Tibial nerve (tissue), 4 donors: Measurements from ENCODE around the gene FOSL2. TPM values are rescaled to one million over a fixed set of nuclear protein-coding genes. Genes with fewer than 3 reads are reported as not detected.
A peak's percentile ranks its signal among the peaks of the same experiment; 100 is the strongest.

ENCODE experiments used
- DNase-seq, 2 donors: peaks; one replicate each; pipeline ENCODE4 v3.0.0-alpha.2; 2019; ENCODE audit warnings: low spot score in 2 of 2
- H3K27ac ChIP-seq, 4 donors: fragments of 200-600 bp; sonication (generic) in 3 of 4; one replicate each; pipeline ENCODE4 v1.5.1; 2017 to 2019; ENCODE audit warnings: mild to moderate bottlenecking in 1 of 4
- H3K27me3 ChIP-seq, 2 donors: fragments of 200-600 bp; sonication (generic) in 1 of 2; one replicate each; pipeline versions ENCODE4 v1.5.1 to v1.6.0; 2017 to 2019
- H3K36me3 ChIP-seq, 3 donors: fragments of 200-600 bp; sonication (generic); one replicate each; pipeline ENCODE4 v1.5.1; 2018 to 2019
- H3K4me1 ChIP-seq, 4 donors: fragments of 200-600 bp; sonication (generic) in 3 of 4; one replicate each; pipeline ENCODE4 v1.5.1; 2017 to 2019
- H3K4me3 ChIP-seq, 4 donors: fragments of 200-600 bp; sonication (generic) in 3 of 4; one replicate each; pipeline ENCODE4 v1.5.1; 2017 to 2019; ENCODE audit warnings: mild to moderate bottlenecking in 1 of 4, moderate library complexity in 1 of 4
- H3K9me3 ChIP-seq, 4 donors: fragments of 200-600 bp; sonication (generic) in 3 of 4; one replicate each; pipeline ENCODE4 v1.5.1; 2017 to 2019
- CTCF ChIP-seq, 5 experiments: fragments of 200-600 bp in 3 of 5; fragments of 450-650 bp in 2 of 5; sonication (generic) in 3 of 5; IDR thresholded peaks; one replicate each; pipeline ENCODE4 v1.5.1; 2016 to 2019; ENCODE audit warnings: antibody characterized with exemption in 5 of 5, mild to moderate bottlenecking in 3 of 5, moderate library complexity in 2 of 5
- EP300 ChIP-seq, 2 donors: sonication (generic); formaldehyde crosslinking; IDR thresholded peaks; one replicate each; pipeline ENCODE4 v1.6.1; 2017; ENCODE audit warnings: antibody characterized with exemption in 2 of 2, mild to moderate bottlenecking in 1 of 2
- POLR2A ChIP-seq, 2 donors: fragments of 450-650 bp; IDR thresholded peaks; one replicate each; pipeline ENCODE4 v1.6.1; 2017; ENCODE audit warnings: antibody characterized with exemption in 2 of 2, mild to moderate bottlenecking in 2 of 2, moderate library complexity in 2 of 2
- WGBS, 2 donors: methylation state at CpG; one replicate each; pipeline ENCODE4 v1.1.5; 2018; 5-methylcytosine and 5-hydroxymethylcytosine counted together
- total RNA-seq, 4 donors: library from RNA; depleted of rRNA; stranded (reverse); fragments of >200 nt; gene quantifications; one replicate each; pipeline ENCODE4 v1.1.0, GENCODE V29; 2016

Gene FOSL2
- total RNA-seq, 4 donors from 2014 or later, result 141 to 207 (median 190) TPM

- no peaks in the 10 kb centered on the region for H3K27me3 ChIP-seq
- no peak overlapping the region for H3K27ac ChIP-seq
- 75 to 88% methylated on average over 4 of the region's 4 CpGs for WGBS, 2 donors
- no peak for TF ChIP-seq CTCF (IDR thresholded peaks at IDR 0.05)
- no peak for TF ChIP-seq EP300 (IDR thresholded peaks at IDR 0.05)
- TF ChIP-seq POLR2A (IDR thresholded peaks at IDR 0.05), result no peak
- no peaks in the 10 kb centered on the region for H3K4me1 ChIP-seq
- DNase-seq, result no peak
- no peak overlapping the region for H3K4me3 ChIP-seq
- no peaks in the 10 kb centered on the region for H3K9me3 ChIP-seq
- no peaks in the 10 kb centered on the region for H3K36me3 ChIP-seq
Measured at GRCh38 chr2:28373854-28374253, 18.8 kb upstream of the FOSL2 start.

GRCh38 chr2:28374331-28374730, 18.3 kb upstream of the FOSL2 start:
- Histone ChIP-seq H3K36me3 (no peaks in the 10 kb centered on the region), H3K4me3 (no peak overlapping the region), H3K4me1 (no peaks in the 10 kb centered on the region), H3K27ac (no peak overlapping the region), H3K9me3 (no peaks in the 10 kb centered on the region), H3K27me3 (no peaks in the 10 kb centered on the region)
- no peak for DNase-seq
- WGBS, 2 donors, result 68 to 74% methylated on average over 5 of the region's 5 CpGs
- TF ChIP-seq CTCF (IDR thresholded peaks at IDR 0.05), result no peak
- TF ChIP-seq POLR2A (IDR thresholded peaks at IDR 0.05), result no peak
- no peak for TF ChIP-seq EP300 (IDR thresholded peaks at IDR 0.05)

- Histone ChIP-seq H3K27ac (no peak overlapping the region), H3K9me3 (no peaks in the 10 kb centered on the region), H3K36me3 (no peaks in the 10 kb centered on the region), H3K27me3 (no peaks in the 10 kb centered on the region), H3K4me1 (no peaks in the 10 kb centered on the region), H3K4me3 (no peak overlapping the region)
- WGBS, 2 donors, result 84% methylated on average over 3 of the region's 3 CpGs
- no peak for TF ChIP-seq CTCF (IDR thresholded peaks at IDR 0.05)
- no peak for TF ChIP-seq POLR2A (IDR thresholded peaks at IDR 0.05)
- TF ChIP-seq EP300 (IDR thresholded peaks at IDR 0.05), result no peak
- DNase-seq, result no peak
Measured at GRCh38 chr2:28375236-28375635, 17.4 kb upstream of the FOSL2 start.

- no peaks in the 10 kb centered on the region for H3K36me3 ChIP-seq
- H3K9me3 ChIP-seq, result no peaks in the 10 kb centered on the region
- H3K4me1 ChIP-seq, result no peaks in the 10 kb centered on the region
- no peak for DNase-seq
- 86 to 88% methylated on average over 8 of the region's 8 CpGs for WGBS, 2 donors
- peak overlapping the region in 1 of 4 donors; percentile 77 for H3K27ac ChIP-seq
- H3K27me3 ChIP-seq, result no peaks in the 10 kb centered on the region
- TF ChIP-seq EP300 (IDR thresholded peaks at IDR 0.05) (no peak), CTCF (IDR thresholded peaks at IDR 0.05) (no peak), POLR2A (IDR thresholded peaks at IDR 0.05) (no peak)
- H3K4me3 ChIP-seq, result no peak overlapping the region
Measured at GRCh38 chr2:28375742-28376631, 16.7 kb upstream of the FOSL2 start.

GRCh38 chr2:28377195-28377816, 15.4 kb upstream of the FOSL2 start:
- no peak for TF ChIP-seq EP300 (IDR thresholded peaks at IDR 0.05)
- DNase-seq, result no peak
- Histone ChIP-seq H3K27me3 (no peaks in the 10 kb centered on the region), H3K4me1 (no peaks in the 10 kb centered on the region), H3K36me3 (no peaks in the 10 kb centered on the region), H3K9me3 (no peaks in the 10 kb centered on the region), H3K27ac (peak overlapping the region in 1 of 4 donors; percentile 77), H3K4me3 (no peak overlapping the region)
- WGBS, 2 donors, result 83 to 84% methylated on average over 17 to 19 of the region's 19 CpGs
